DND-41 (cell line): Measurements from ENCODE around the gene DNAJC10.

ENCODE experiments used
- ATAC-seq: fragments of 200-7000 bp; cut with Tn5 transposase; 3 replicates; pipeline ENCODE4 v1.9.1; 2021; ENCODE audit warnings: low read depth; ENCODE audit not compliant: insufficient read depth
- DNase-seq: peaks from one replicate; pipeline ENCODE4 v3.0.0-alpha.2; 2020
- H2AFZ ChIP-seq: 2 replicates; pipeline ENCODE4 v1.6.0; 2012; ENCODE audit warnings: low read depth, low read length
- H3K27ac ChIP-seq: 2 replicates; pipeline ENCODE4 v1.5.1; 2012; ENCODE audit warnings: low read length, inconsistent platforms
- H3K27me3 ChIP-seq: fragments of 200-600 bp; sonication (generic); 2 replicates; pipeline ENCODE4 v1.6.0; 2012; ENCODE audit warnings: low read length, mild to moderate bottlenecking, inconsistent platforms; ENCODE audit not compliant: insufficient read depth, poor library complexity
- H3K36me3 ChIP-seq: 2 replicates; pipeline ENCODE4 v1.5.1; 2012; ENCODE audit warnings: low read length, inconsistent platforms; ENCODE audit not compliant: insufficient read depth
- H3K4me1 ChIP-seq: 2 replicates; pipeline ENCODE4 v1.5.1; 2012; ENCODE audit warnings: mild to moderate bottlenecking, low read length; ENCODE audit not compliant: insufficient read depth
- H3K4me2 ChIP-seq: 2 replicates; pipeline ENCODE4 v1.6.0; 2012; ENCODE audit warnings: mild to moderate bottlenecking, moderate library complexity, low read length, inconsistent platforms; ENCODE audit not compliant: insufficient read depth
- H3K4me3 ChIP-seq, 2 experiments: fragments of 200-600 bp in 1 of 2; shearing (Covaris generic) in 1 of 2; 2 replicates each; pipeline ENCODE4 v1.5.1; 2012 to 2016; ENCODE audit warnings: inconsistent platforms in 2 of 2, low read length in 2 of 2, mild to moderate bottlenecking in 2 of 2, low read depth in 1 of 2, moderate library complexity in 1 of 2
- H3K79me2 ChIP-seq: 2 replicates; pipeline ENCODE4 v1.6.0; 2012; ENCODE audit warnings: low read length, inconsistent platforms; ENCODE audit not compliant: insufficient read depth
- H3K9ac ChIP-seq: 2 replicates; pipeline ENCODE4 v1.6.0; 2012; ENCODE audit warnings: low read depth, mild to moderate bottlenecking, inconsistent platforms, low read length, moderate library complexity
- H3K9me3 ChIP-seq: 2 replicates; pipeline ENCODE4 v1.5.1; 2012; ENCODE audit warnings: low read length, moderate library complexity, mild to moderate bottlenecking, inconsistent platforms; ENCODE audit not compliant: insufficient read depth, severe bottlenecking
- H4K20me1 ChIP-seq: 2 replicates; pipeline ENCODE4 v1.6.0; 2012; ENCODE audit warnings: low read length; ENCODE audit not compliant: insufficient read depth
- EZH2 ChIP-seq: IDR thresholded peaks from 3 replicates; pipeline ENCODE4 v1.6.1; 2012; ENCODE audit warnings: borderline replicate concordance, low read depth, mild to moderate bottlenecking, moderate library complexity, low read length, inconsistent platforms; ENCODE audit not compliant: severe bottlenecking
- TF ChIP-seq, protein P1 (sequence below): IDR thresholded peaks from 2 replicates; pipeline ENCODE4 v1.5.1; 2012; ENCODE audit warnings: borderline replicate concordance, low read length, moderate library complexity, mild to moderate bottlenecking; ENCODE audit not compliant: poor library complexity, severe bottlenecking; ENCODE audit errors: extremely low read depth

DNAJC10 gene

GRCh38 chr2:182695776-182696175, 20.3 kb upstream of the DNAJC10 start:
- H2AFZ ChIP-seq = no peak overlapping the region
- H3K4me3 ChIP-seq = no peak overlapping the region
- H3K4me1 ChIP-seq = no peaks in the 10 kb centered on the region
- no peak overlapping the region for H3K9ac ChIP-seq
- ATAC-seq = no peak
- H3K9me3 ChIP-seq = no peaks in the 10 kb centered on the region
- no peaks in the 10 kb centered on the region for H3K79me2 ChIP-seq
- H3K27me3 ChIP-seq = peaks cover 5% of the 10 kb centered on the region
- no peak overlapping the region for H3K27ac ChIP-seq
- no peaks in the 10 kb centered on the region for H3K36me3 ChIP-seq
- H3K4me2 ChIP-seq = no peak overlapping the region
- no peak for DNase-seq
- no peak for TF ChIP-seq EZH2
- TF ChIP-seq, protein P1, sequence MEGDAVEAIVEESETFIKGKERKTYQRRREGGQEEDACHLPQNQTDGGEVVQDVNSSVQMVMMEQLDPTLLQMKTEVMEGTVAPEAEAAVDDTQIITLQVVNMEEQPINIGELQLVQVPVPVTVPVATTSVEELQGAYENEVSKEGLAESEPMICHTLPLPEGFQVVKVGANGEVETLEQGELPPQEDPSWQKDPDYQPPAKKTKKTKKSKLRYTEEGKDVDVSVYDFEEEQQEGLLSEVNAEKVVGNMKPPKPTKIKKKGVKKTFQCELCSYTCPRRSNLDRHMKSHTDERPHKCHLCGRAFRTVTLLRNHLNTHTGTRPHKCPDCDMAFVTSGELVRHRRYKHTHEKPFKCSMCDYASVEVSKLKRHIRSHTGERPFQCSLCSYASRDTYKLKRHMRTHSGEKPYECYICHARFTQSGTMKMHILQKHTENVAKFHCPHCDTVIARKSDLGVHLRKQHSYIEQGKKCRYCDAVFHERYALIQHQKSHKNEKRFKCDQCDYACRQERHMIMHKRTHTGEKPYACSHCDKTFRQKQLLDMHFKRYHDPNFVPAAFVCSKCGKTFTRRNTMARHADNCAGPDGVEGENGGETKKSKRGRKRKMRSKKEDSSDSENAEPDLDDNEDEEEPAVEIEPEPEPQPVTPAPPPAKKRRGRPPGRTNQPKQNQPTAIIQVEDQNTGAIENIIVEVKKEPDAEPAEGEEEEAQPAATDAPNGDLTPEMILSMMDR = no peak
- no peaks in the 10 kb centered on the region for H4K20me1 ChIP-seq

DNA sequence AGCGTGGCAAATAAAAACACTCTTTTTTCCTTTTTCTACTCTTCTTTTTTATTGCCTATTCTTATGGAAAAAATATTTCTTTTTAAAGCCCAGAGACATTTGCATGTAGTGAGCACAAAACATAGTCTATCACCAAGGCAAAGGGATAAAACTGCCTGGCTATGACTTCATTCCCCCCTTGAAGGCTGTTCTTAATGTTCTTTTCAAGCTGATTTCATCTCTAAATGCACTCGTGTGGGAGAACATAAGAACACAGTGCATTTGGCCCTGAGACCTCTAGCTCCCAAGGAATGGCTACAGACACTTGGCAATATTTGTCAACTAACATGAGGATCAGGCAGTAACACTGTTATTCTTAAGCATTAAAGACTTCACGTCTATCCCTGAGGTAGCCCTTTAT, 17.4 kb upstream of the DNAJC10 start:
- Histone ChIP-seq H3K79me2 (no peaks in the 10 kb centered on the region), H4K20me1 (no peaks in the 10 kb centered on the region)
- no peak for ATAC-seq

DNA sequence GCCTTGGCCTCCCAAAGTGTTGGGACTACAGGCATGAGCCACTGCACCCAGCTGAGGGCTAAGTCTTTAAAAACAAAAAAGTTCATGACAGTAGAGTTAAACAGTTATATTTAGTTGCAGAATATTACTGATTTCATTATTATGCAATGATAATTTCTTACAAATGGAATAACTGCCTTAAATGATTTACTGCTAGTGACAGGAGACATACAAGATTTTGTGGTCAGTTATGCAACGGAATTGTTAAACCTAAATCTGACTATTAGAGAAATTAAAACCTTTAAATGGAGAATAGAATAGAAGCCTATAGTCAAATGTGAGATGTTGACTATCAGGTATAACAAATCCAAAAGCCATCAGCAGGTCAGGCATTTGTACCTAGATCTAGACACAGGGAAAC, 10.3 kb upstream of the DNAJC10 start:
- Histone ChIP-seq H3K27ac (no peak overlapping the region), H3K36me3 (no peaks in the 10 kb centered on the region), H3K4me2 (no peak overlapping the region), H3K79me2 (no peaks in the 10 kb centered on the region), H3K9ac (no peak overlapping the region), H3K27me3 (peaks cover 13% of the 10 kb centered on the region), H3K4me1 (no peaks in the 10 kb centered on the region), H2AFZ (no peak overlapping the region), H4K20me1 (no peaks in the 10 kb centered on the region), H3K9me3 (no peaks in the 10 kb centered on the region), H3K4me3 (no peak overlapping the region)
- TF ChIP-seq EZH2 = no peak
- TF ChIP-seq, protein P1 = no peak
- DNase-seq (no peak), ATAC-seq (no peak)

More for the DNA sequence above, 17.4 kb upstream of the DNAJC10 start:
- H3K9ac ChIP-seq = no peak overlapping the region
- peaks cover 10% of the 10 kb centered on the region for H3K27me3 ChIP-seq
- H3K9me3 ChIP-seq = no peaks in the 10 kb centered on the region
- no peak for DNase-seq
- no peaks in the 10 kb centered on the region for H3K36me3 ChIP-seq
- no peak for TF ChIP-seq EZH2
- TF ChIP-seq, protein P1 = no peak
- H3K4me3 ChIP-seq = no peak overlapping the region
- H3K4me2 ChIP-seq = no peak overlapping the region
- H2AFZ ChIP-seq = no peak overlapping the region
- H3K27ac ChIP-seq = no peak overlapping the region
- H3K4me1 ChIP-seq = no peaks in the 10 kb centered on the region

DNA sequence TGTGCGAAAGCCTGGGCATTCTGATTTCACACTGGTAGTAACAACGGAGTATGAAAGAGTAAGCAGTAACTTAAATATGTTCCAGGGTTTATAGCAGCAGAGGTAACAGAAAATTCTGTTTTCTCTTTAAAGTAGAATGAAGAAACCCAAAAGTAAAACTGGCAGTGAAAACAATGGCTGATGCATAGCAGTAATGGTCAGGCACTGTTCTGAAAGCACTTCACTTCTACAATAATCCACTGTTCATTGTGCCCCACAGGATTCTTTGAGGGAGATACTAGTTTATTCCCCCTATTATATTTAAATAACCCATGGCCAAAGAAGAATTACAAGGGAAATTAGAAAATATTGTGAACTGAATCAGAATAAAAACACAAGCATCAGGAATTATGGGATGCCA, 9.3 kb upstream of the DNAJC10 start:
- Histone ChIP-seq H3K4me2 (no peak overlapping the region), H3K4me3 (no peak overlapping the region), H3K27me3 (peaks cover 13% of the 10 kb centered on the region), H3K27ac (no peak overlapping the region), H3K36me3 (no peaks in the 10 kb centered on the region), H2AFZ (no peak overlapping the region), H4K20me1 (no peaks in the 10 kb centered on the region), H3K9ac (no peak overlapping the region), H3K9me3 (no peaks in the 10 kb centered on the region), H3K79me2 (no peaks in the 10 kb centered on the region), H3K4me1 (no peaks in the 10 kb centered on the region)
- ATAC-seq (no peak), DNase-seq (no peak)
- TF ChIP-seq, protein P1 = no peak
- TF ChIP-seq EZH2 = no peak
